Vagina (tissue), 2 donors: Measurements from ENCODE around the gene LRTM1.

ENCODE experiments used
- POLR2A ChIP-seq, 2 donors: fragments of 450-650 bp; IDR thresholded peaks; one replicate each; pipeline ENCODE4 v1.6.1; 2017; ENCODE audit warnings: antibody characterized with exemption in 2 of 2, mild to moderate bottlenecking in 2 of 2, moderate library complexity in 2 of 2
- POLR2AphosphoS5 ChIP-seq, 2 donors: sonication (generic); formaldehyde crosslinking; IDR thresholded peaks; one replicate each; pipeline ENCODE4 v1.9.0; 2017; ENCODE audit warnings: antibody characterized with exemption in 2 of 2, mild to moderate bottlenecking in 2 of 2, low read depth in 1 of 2; ENCODE audit not compliant: insufficient read depth in 1 of 2
- TF ChIP-seq, protein P1 (sequence below), 3 experiments: fragments of 450-650 bp in 2 of 3; fragments of 200-600 bp in 1 of 3; sonication (generic) in 1 of 3; IDR thresholded peaks; one replicate each; pipeline ENCODE4 v1.5.1; 2017 to 2019; ENCODE audit warnings: antibody characterized with exemption in 3 of 3, mild to moderate bottlenecking in 2 of 3, moderate library complexity in 2 of 3

DNA sequence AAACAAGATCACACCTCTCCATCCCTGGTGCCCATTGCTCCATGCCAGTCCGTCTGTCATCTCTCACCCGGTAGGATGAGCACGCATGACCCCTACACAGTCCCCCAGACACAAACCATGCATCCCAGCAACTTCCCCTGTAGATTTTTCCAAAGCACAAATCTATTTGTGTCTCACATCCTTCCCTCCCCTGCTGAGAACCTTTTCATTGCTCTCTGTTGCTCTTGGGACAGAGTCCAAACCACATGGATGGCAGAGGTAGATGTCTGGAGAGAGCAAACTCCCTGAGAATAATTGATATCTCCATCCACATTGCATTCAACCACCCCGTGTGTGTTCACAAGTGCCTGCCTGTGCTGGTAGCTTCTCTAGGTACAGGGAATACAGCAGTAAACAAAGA, 29.9 kb upstream of the LRTM1 start:
- TF ChIP-seq, protein P1, sequence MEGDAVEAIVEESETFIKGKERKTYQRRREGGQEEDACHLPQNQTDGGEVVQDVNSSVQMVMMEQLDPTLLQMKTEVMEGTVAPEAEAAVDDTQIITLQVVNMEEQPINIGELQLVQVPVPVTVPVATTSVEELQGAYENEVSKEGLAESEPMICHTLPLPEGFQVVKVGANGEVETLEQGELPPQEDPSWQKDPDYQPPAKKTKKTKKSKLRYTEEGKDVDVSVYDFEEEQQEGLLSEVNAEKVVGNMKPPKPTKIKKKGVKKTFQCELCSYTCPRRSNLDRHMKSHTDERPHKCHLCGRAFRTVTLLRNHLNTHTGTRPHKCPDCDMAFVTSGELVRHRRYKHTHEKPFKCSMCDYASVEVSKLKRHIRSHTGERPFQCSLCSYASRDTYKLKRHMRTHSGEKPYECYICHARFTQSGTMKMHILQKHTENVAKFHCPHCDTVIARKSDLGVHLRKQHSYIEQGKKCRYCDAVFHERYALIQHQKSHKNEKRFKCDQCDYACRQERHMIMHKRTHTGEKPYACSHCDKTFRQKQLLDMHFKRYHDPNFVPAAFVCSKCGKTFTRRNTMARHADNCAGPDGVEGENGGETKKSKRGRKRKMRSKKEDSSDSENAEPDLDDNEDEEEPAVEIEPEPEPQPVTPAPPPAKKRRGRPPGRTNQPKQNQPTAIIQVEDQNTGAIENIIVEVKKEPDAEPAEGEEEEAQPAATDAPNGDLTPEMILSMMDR (IDR thresholded peaks at IDR 0.05): no peak
- TF ChIP-seq POLR2AphosphoS5 (IDR thresholded peaks at IDR 0.05; ENCODE audit: insufficient read depth in 1 of 2, low read depth in 1 of 2) (no peak), POLR2A (IDR thresholded peaks at IDR 0.05) (no peak)
